Astrocyte (in vitro differentiated cells and primary cell): Measurements from ENCODE around the gene RBP5. TPM values are rescaled to one million over a fixed set of nuclear protein-coding genes. Genes with fewer than 3 reads are reported as not detected.

ENCODE experiments used
- DNase-seq: peaks from one replicate; pipeline ENCODE4 v3.0.0-alpha.2; 2010; ENCODE audit warnings: low read depth
- FAIRE-seq: peaks from 2 replicates; lab custom pipeline; 2011; peaks lifted over from hg19 to GRCh38; lab: Jason Lieb, UNC
- H2AFZ ChIP-seq: 2 replicates; pipeline ENCODE4 v1.6.0; 2012; ENCODE audit warnings: low read depth, low read length, inconsistent platforms
- H3K27ac ChIP-seq: 2 replicates; pipeline ENCODE4 v1.5.1; 2011; ENCODE audit warnings: low read depth, low read length, inconsistent platforms
- H3K27me3 ChIP-seq: 2 replicates; pipeline ENCODE4 v1.6.0; 2011; ENCODE audit warnings: low read length, inconsistent platforms; ENCODE audit not compliant: insufficient read depth
- H3K36me3 ChIP-seq: 2 replicates; pipeline ENCODE4 v1.5.1; 2011; ENCODE audit warnings: low read length, inconsistent platforms; ENCODE audit not compliant: insufficient read depth
- H3K4me1 ChIP-seq: 2 replicates; pipeline ENCODE4 v1.5.1; 2011; ENCODE audit warnings: low read length, inconsistent platforms; ENCODE audit not compliant: insufficient read depth
- H3K4me2 ChIP-seq: 2 replicates; pipeline ENCODE4 v1.6.0; 2012; ENCODE audit warnings: low read length, inconsistent platforms
- H3K4me3 ChIP-seq: 2 replicates; pipeline ENCODE4 v1.5.1; 2011; ENCODE audit warnings: low read depth, mild to moderate bottlenecking, low read length, inconsistent platforms; ENCODE audit not compliant: insufficient read depth
- H3K79me2 ChIP-seq: 2 replicates; pipeline ENCODE4 v1.6.0; 2012; ENCODE audit warnings: mild to moderate bottlenecking, low read length, inconsistent platforms; ENCODE audit not compliant: insufficient read depth
- H3K9ac ChIP-seq: 2 replicates; pipeline ENCODE4 v1.6.0; 2012; ENCODE audit warnings: mild to moderate bottlenecking, low read length, inconsistent platforms
- H3K9me3 ChIP-seq: 2 replicates; pipeline ENCODE4 v1.5.1; 2012; ENCODE audit warnings: low read depth, mild to moderate bottlenecking, low read length, inconsistent platforms; ENCODE audit not compliant: insufficient read depth
- H4K20me1 ChIP-seq: 2 replicates; pipeline ENCODE4 v1.6.0; 2012; ENCODE audit warnings: low read length, inconsistent platforms; ENCODE audit not compliant: insufficient read depth
- H3K27ac Mint-ChIP-seq: one replicate; pipeline ENCODE4 v1.8.0; 2021; ENCODE audit warnings: mild to moderate bottlenecking, mixed read lengths; ENCODE audit not compliant: unreplicated experiment
- H3K27me3 Mint-ChIP-seq: one replicate; pipeline ENCODE4 v1.8.0; 2021; ENCODE audit warnings: low read depth, mixed read lengths; ENCODE audit not compliant: unreplicated experiment
- H3K36me3 Mint-ChIP-seq: one replicate; pipeline ENCODE4 v1.8.0; 2021; ENCODE audit warnings: low read depth, mixed read lengths; ENCODE audit not compliant: unreplicated experiment
- H3K4me1 Mint-ChIP-seq: one replicate; pipeline ENCODE4 v1.8.0; 2021; ENCODE audit warnings: low read depth, mixed read lengths; ENCODE audit not compliant: unreplicated experiment
- H3K4me3 Mint-ChIP-seq: one replicate; pipeline ENCODE4 v1.8.0; 2021; ENCODE audit warnings: mild to moderate bottlenecking, moderate library complexity, mixed read lengths; ENCODE audit not compliant: unreplicated experiment
- H3K9me3 Mint-ChIP-seq: one replicate; pipeline ENCODE4 v1.8.0; 2021; ENCODE audit warnings: mild to moderate bottlenecking, mixed read lengths; ENCODE audit not compliant: unreplicated experiment
- CTCF ChIP-seq: IDR thresholded peaks from 2 replicates; pipeline ENCODE4 v1.5.1; 2011; ENCODE audit warnings: low read depth, mild to moderate bottlenecking, inconsistent platforms, low read length, moderate library complexity; ENCODE audit not compliant: insufficient read depth
- EZH2 ChIP-seq: IDR thresholded peaks from 2 replicates; pipeline ENCODE4 v1.6.1; 2012; ENCODE audit warnings: mild to moderate bottlenecking, low read length, inconsistent platforms; ENCODE audit not compliant: insufficient read depth
- total RNA-seq: library from RNA; stranded (reverse); gene quantifications from 2 replicates; pipeline ENCODE4 v1.2.1, GENCODE V29; 2021

Gene RBP5
- total RNA-seq, 1 donor from 2014 or later, result not detected

DNA sequence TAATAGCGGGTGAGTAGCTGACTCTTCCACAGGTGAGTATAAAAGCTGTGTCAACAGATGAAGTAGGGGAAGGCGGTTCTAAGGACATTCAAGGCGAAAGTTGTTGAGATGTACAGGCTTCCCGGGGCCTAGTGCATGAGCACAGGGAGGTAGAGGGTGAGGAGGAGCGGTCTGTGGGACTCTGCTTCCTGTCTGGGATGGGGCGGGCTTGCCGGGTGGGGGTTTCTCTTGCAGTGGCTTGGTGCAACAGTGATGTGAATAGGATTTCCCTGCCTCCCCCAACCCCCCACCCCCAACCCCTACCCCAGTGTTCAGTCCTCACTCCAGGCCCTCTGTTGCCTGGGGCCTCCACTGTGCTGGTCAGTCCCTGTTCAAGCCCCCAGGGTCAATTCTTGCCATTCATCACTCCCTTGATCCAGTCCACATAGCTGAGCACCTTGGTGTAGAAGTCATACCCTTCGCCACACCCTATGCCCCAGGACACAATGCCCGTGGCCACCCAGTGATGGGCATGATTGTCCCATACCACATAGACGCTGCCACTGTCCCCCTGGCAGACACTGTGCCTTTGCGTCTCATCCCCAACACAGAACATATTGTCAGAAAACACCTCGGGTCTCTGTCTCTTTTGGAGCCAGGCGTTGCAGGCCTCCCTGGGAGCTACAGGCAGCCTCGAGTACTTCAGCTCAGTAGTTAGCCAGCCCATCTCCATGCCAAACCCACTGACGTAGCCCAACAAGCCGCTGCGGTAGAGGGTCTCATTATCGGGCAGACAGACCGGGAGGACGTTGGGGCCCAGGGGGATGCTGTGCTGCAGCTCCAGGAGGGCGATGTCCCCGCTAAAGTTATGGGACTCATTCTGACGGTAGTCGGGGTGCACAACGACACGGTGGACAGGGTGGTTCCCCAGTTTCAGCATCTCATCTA is 32.4 kb downstream of the RBP5 start:
- TF ChIP-seq CTCF (no peak), EZH2 (no peak)
- Histone ChIP-seq H3K9ac (no peak overlapping the region), H3K27ac (no peak overlapping the region), H3K4me3 (no peak overlapping the region), H3K4me2 (no peak overlapping the region), H3K79me2 (no peaks in the 10 kb centered on the region), H3K27me3 (peaks cover 3% of the 10 kb centered on the region), H3K9me3 (no peaks in the 10 kb centered on the region), H3K36me3 (no peaks in the 10 kb centered on the region), H4K20me1 (no peaks in the 10 kb centered on the region), H3K4me1 (peaks cover 5% of the 10 kb centered on the region), H2AFZ (no peak overlapping the region)
- H3K27ac Mint-ChIP-seq, result no peak overlapping the region
- no peaks in the 10 kb centered on the region for H3K9me3 Mint-ChIP-seq
- H3K4me3 Mint-ChIP-seq, result no peak overlapping the region
- peaks cover 6% of the 10 kb centered on the region for H3K27me3 Mint-ChIP-seq
- no peak for FAIRE-seq
- H3K4me1 Mint-ChIP-seq, result no peaks in the 10 kb centered on the region
- no peak for DNase-seq
- peaks cover 9% of the 10 kb centered on the region for H3K36me3 Mint-ChIP-seq

DNA sequence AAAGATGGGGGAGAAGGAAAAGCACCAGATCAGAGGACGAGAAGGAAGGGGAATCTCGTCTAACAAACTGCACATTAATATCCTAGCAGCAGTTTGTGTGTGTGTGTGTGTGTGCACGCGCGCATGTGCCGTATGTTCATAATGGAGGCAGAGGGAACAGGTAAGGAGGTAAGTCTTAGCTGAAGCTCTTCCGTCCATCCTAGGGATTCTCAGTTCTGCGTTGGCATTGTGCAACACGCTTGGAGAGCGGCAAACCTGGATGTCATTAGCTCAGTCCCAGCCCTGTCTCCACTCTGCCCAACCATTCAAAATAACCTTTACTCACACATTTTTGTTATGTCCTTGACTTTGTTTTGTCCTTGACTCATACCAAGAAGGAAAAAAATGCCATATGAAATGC is 34.8 kb downstream of the RBP5 start:
- FAIRE-seq (no peak), DNase-seq (no peak)
- H2AFZ ChIP-seq, result no peak overlapping the region
- Mint-ChIP-seq H3K4me1 (no peaks in the 10 kb centered on the region), H3K36me3 (peaks cover 11% of the 10 kb centered on the region), H3K27ac (no peak overlapping the region), H3K9me3 (peaks cover under 1% of the 10 kb centered on the region), H3K27me3 (peaks cover 19% of the 10 kb centered on the region), H3K4me3 (no peak overlapping the region)
- H3K4me1 ChIP-seq, result peaks cover 5% of the 10 kb centered on the region
- peaks cover 6% of the 10 kb centered on the region for H3K27me3 ChIP-seq
- H3K27ac ChIP-seq, result no peak overlapping the region
- H4K20me1 ChIP-seq, result no peaks in the 10 kb centered on the region
- H3K4me3 ChIP-seq, result no peak overlapping the region
- no peaks in the 10 kb centered on the region for H3K79me2 ChIP-seq
- H3K4me2 ChIP-seq, result no peak overlapping the region
- no peak overlapping the region for H3K9ac ChIP-seq
- no peaks in the 10 kb centered on the region for H3K9me3 ChIP-seq
- no peak for TF ChIP-seq CTCF
- no peak for TF ChIP-seq EZH2
- no peaks in the 10 kb centered on the region for H3K36me3 ChIP-seq

- Histone ChIP-seq H3K36me3 (no peaks in the 10 kb centered on the region), H3K79me2 (no peaks in the 10 kb centered on the region), H3K4me3 (no peak overlapping the region), H3K4me1 (peaks cover 5% of the 10 kb centered on the region), H3K4me2 (no peak overlapping the region), H4K20me1 (no peaks in the 10 kb centered on the region), H3K27me3 (peaks cover 7% of the 10 kb centered on the region), H3K27ac (no peak overlapping the region), H3K9me3 (no peaks in the 10 kb centered on the region), H2AFZ (no peak overlapping the region), H3K9ac (no peak overlapping the region)
- FAIRE-seq (no peak), DNase-seq (no peak)
- Mint-ChIP-seq H3K27ac (no peak overlapping the region), H3K27me3 (peaks cover 23% of the 10 kb centered on the region), H3K36me3 (peaks cover 9% of the 10 kb centered on the region), H3K4me1 (no peaks in the 10 kb centered on the region), H3K4me3 (no peak overlapping the region), H3K9me3 (peaks cover 2% of the 10 kb centered on the region)
- TF ChIP-seq CTCF (no peak), EZH2 (no peak)
These were observed 35.2 kb downstream of the RBP5 start for GRCh38 chr12:7093486-7093885.
